Esophagus mucosa (tissue), 1 donor: ENCODE results near the gene BHLHE23. TPM values are rescaled to one million over a fixed set of nuclear protein-coding genes. Genes with fewer than 3 reads are reported as not detected.
"Not testable (repeated sequence)": the region's sequence is repeated elsewhere in the genome, so short reads cannot be mapped to it uniquely, and the experiment has no call there.

ENCODE experiments used
- ATAC-seq: fragments of 200-7000 bp; cut with Tn5 transposase; one replicate; pipeline ENCODE4 v1.9.1; 2020
- total RNA-seq: library from RNA; stranded (reverse); gene quantifications from one replicate; pipeline ENCODE4 v1.2.4, GENCODE V29; 2023
- donor health status: DM: yes; HTN: yes; CAD: no.

BHLHE23 gene
- total RNA-seq, 1 donor from 2014 or later, result not detected

DNA sequence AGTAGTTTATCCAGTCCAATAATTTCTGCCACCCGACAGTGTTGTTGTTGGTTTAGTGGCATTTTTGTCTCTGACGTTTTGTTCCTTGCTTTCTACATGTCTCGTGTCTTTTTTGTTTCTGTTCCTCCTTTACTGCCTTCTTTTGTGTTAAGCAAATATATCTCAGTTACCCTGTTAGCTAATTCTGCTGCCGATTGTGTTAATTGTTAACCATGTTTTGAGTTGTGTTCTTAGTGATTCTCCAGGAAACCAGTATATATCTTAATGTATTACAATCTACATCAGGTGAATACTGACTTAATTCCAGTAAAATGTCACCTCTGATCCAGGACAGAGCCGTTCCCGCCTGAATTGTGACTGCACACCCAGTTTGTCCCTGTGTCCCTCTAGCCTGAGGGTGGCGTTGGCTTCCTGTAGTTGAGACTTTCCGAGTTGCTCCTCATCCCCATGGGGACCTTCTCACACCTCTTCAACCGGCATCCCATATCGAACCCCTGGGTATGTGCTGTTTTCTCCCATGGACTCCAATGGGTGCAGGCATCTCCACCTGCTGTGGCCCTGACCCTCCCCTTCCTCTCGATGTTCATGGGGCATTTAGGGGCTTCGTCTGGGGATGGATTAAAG, 35.8 kb upstream of the BHLHE23 start:
- ATAC-seq, result no peak

DNA sequence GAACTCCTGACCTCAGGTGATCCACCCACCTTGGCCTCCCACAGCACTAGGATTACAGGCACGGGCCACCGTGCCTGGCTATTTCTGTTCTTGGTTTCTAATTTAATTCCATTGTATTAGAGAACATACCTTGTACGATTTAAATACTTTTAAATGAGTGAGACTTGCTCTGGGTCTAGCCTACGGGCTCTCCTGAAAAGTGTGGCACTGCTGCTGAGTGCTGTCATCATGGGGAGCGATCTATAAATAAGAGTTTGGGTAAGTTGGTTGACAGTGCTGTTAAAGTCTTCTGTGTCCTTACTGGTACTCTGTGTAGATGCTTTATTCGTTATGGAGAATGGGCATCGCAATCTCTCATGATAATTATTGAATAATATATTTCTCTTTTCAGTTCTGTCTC, 35.0 kb upstream of the BHLHE23 start:
- no peak for ATAC-seq

DNA sequence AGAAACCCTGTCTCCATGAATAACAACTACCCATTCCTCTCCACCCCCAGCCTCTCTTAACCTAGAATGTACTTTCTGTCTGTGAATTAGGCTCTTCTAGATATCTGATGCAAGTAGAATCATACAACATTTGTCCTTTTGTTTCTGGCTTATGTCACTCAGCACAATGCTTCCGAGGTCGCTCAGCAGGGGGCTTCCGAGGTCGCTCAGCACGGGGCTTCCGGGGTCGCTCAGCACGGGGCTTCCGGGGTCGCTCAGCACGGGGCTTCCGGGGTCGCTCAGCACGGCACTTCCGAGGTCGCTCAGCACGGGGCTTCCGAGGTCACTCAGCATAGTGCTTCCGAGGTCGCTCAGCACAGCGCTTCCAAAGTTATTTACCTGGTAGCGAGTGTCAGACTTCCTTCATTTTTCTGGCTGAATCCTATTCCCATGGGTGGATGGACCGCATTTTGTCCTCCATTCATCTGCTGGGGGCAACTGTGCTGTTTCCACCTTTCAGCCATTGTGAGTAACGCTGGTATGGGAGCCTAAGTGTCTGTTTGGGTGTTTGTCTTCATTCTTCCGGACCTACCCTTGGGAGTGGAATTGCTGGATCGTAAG, 31.0 kb upstream of the BHLHE23 start:
- ATAC-seq, result no peak

DNA sequence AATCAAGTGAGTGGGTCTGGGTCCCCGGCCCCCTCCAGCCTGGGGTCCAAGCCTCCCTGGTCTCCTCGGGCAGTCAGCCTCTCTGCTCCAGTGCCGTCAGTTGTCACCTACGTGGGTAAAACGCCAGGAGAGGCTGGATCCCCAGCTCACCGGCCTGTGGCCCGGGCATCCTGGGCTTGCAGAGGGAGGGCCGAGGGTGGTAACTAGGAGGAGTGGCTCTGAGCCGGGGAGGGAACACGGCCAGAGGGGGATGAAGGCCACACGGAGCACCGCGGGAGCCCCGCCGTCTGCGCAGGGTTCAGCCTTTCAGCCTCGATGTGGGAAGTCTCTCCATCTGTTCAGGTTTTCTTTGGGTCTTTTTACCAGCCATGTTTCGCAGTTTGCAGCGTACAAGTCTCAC, 29.5 kb upstream of the BHLHE23 start:
- no peak for ATAC-seq

- ATAC-seq, result no peak
These were observed 28.9 kb upstream of the BHLHE23 start for GRCh38 chr20:63035603-63036185.

DNA sequence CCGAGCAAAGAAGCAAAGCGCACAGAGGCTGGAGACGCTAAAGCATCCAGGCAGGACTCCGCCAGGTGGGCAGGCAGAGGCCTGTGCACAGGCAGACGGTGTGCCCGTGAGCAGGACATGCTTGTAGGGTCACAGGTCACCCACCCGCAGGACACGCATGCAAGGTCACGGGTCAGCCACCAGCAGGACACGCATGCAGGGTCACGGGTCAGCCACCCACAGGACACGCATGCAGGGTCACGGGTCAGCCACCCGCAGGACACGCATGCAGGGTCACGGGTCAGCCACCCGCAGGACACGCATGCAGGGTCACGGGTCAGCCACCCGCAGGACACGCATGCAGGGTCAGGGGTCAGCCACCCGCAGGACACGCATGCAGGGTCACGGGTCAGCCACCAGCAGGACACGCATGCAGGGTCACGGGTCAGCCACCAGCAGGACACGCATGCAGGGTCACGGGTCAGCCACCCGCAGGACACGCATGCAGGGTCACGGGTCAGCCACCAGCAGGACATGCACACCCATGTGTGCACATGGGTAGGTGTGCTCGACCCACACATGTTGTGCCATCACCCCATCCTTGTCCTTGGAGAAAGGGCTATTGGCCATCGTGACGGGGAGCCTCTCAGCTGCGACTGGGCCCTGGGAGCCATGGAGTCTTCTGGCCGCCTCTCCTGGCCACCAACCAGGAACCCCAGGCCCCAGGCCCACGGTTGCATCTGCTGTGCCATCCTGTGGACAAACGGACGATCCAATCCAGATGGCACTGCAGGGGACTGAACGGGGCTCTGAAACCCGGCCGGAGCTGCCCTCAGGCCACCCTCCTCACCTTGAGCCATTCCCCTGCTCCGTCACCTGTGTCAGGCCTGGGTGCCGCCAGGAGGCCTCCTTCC, 28.2 kb upstream of the BHLHE23 start:
- not testable (repeated sequence) for ATAC-seq

DNA sequence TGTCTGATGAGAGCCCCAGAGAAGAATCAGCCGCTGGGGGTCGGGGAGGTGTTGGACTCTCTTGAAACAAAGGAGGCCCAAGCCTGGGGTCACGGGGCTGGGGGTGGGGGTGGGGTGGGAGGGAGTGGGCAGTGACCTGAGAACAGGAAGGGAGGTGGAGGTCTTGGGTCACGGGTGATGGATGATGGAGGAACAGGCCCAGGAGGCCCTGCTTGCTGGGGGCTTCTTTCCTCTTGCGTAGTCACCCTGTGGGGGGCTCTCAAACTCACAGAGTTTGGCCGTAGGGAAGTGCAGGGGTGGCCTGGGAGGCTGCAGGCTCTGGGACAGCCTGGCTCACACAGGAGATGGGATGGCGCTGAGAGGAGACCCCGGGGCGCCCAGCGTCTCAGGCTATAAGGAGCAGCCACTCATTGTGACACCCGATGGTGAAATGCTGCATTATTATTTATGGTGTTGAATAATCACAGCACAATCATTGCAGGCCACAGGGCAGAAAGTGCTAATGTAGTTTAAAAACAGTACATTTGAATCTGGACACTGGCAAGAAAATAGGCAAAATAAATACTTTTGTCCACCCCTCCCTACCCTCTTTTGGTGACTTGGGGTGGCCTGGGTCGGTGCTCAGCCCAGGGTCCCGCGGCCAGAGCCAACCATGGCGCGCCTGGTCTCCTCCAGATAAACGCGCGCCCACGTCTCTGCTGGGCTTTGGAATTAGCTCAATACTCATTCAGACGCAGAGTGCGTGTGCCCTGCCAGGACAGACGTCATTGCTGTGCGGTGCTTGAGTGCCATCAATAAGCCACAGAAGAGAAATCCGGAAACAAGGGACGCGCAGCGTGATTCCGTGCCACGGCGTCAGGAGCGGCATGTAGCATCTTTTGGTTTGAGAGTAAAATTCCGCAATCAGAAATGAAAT, 27.3 kb upstream of the BHLHE23 start:
- no peak for ATAC-seq

GRCh38 chr20:63032861-63033793, 26.4 kb upstream of the BHLHE23 start:
- no peak for ATAC-seq

DNA sequence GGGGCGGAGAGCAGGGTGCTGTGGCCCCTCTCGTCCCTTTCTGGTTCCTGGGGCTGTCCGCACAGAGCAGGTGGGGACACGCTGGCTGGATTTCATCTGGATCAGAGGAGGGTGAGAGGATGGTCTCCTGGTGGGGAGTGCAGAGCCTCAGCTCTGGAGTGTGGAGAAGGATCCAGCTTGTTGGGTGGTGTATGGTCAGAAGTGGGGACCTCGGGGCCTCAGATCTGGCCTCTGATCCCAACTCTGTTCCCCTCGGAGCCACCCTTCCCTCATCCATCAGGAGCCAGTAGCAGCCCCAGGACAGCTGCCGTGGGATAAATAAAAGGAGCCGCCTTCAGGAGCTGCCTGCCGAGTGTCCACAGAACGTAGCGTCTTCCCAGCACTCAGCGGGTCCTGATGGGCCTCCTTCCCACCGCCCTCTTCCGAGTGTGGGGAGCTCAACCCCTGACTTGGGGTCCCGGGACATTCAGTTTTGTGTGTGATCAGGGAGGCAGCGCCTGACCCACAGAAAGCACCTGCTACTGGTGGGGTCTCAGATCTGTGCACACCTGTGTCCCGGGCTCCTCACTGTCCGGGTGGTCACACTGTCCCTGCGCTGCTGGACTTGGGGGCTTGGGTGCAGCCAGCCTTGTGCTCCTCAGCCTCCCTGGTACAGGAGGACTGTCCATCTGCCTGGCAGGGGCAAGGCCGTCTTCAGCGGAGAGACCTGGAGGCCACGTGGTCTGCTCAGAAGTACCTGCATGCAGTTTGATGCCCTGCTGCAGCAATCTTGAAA, 25.4 kb upstream of the BHLHE23 start:
- ATAC-seq, result peak; percentile 5

- ATAC-seq, result no peak
These were observed 24.7 kb upstream of the BHLHE23 start for GRCh38 chr20:63031251-63032014.

DNA sequence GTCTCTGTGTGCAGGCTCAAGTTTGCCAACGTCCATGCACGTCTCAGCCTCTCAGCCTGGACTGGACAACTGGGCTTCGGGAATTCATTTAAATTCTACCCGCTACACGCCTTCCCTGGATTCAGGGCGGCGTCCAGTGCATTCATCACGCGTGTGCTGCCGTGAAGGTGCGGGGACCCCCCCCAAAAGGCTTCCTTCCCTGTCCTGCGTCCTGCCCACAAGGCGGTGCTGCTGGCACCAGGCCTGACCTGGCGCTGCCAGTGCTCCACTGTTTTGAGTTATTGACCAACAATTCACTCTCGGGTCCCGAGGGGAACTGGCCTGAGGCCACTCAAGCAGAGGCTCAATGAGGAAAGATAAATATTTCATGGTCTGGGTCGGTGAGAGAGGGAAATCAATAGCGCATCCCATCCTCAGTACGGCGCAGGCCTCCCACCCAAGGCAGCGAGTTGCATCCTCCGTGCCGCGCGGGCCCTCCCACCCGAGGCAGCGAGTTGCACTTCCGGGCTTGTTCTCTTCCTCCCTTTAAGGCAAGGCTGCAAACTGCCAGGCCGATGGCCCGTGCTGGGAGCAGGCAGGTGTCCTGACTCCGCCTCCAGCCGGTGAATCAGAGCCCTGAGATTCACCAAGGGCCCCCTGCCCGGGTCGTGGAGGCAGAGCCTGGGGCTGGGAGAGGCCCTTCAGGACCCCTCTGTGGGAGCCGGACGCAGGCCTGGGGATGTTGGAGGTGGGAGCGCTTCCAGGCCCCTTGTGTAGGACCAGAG, 22.8 kb upstream of the BHLHE23 start:
- no peak for ATAC-seq

DNA sequence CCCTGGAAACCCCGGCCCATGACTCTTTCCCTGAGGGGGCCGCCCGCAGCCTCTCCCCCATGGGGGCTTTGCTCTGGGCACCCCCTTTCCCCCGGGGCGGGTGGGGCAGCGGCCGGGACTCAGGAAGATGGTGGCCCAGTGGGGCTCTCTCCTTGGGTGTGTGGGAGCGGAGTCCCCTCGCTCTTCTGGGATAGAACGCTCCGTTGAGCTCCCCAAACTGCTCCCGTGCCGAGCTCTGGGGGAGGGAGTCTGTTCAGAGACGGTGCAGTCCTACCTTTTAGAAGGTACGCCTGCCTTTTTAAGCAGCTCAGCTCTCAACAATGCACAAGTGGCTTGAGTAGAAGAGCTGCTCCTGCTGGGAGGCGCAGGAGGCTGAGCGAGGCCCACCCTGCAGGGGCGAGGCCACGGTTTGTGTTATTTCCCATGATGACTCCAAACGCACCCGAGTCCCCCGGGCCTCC, 21.7 kb upstream of the BHLHE23 start:
- ATAC-seq, result no peak

- ATAC-seq, result no peak
These were observed 21.2 kb upstream of the BHLHE23 start for GRCh38 chr20:63027922-63028389.

DNA sequence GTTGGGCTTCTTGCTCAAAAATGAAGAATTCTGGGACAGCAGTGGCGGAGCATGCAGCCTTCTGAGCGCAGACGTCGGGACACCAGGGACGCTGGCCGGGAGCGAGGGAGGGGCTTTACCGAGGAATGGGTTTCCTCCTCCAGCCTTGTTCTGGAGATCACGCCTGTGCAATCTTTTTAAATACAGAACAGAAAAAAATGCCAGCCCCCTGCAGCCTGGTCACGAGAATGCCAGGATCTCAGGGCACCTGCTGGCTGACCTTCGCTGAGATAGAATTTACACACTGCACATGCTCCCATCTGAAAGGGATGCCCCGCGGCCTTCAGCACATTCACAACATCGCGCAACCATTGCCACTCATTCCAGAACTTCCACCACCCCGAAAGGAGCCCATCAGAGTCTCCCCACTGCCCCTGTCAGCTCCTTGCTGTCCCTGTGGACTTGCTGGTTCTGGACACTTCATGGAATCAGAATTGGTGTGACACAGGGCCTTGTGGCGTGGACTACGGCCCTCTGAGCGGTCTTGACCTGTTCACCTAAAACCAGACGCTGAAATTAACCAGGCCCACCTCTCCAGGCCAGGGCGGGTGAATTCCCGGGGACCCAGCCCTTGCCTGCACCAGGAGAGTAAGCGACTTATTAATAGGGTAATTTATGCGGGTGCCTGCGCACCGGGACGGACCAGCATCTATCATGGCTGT, 20.6 kb upstream of the BHLHE23 start:
- ATAC-seq, result no peak

DNA sequence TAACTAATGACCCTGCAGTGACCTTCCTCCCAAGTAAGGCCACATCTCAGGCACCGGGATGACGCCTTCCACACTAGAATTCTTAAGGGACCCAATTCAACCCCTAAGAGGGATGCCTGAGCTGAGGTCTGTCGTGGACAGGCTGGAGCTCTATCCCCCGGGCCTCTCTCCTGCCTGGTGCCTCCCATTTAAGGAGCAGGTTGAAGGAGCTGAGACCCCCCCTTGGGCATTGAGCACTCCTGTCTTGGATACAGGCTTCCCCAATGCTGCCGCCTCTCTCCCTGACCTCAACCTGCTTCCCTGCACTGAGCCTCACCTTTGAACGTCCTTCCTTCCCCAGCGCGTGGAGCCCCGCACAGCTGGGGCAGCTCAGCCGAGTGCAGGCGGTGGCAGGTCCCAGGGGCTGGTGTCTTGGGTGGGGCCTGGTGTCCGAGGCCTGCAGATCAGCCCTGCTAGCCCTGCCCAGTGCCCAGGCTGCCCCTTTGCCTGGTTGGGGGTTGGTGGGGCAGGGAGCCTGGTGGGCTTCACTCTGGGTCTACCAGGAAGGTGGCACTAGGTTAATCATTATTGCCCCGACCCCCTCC, 19.9 kb upstream of the BHLHE23 start:
- no peak for ATAC-seq

GRCh38 chr20:63025534-63026331, 19.0 kb upstream of the BHLHE23 start:
- peak; percentile 64 for ATAC-seq
